ENCODE data around the gene IL15.
A peak's percentile ranks its signal among the peaks of the same experiment; 100 is the strongest.
"Not testable (repeated sequence)": the region's sequence is repeated elsewhere in the genome, so short reads cannot be mapped to it uniquely, and the experiment has no call there.

The IL15 gene, protein sequence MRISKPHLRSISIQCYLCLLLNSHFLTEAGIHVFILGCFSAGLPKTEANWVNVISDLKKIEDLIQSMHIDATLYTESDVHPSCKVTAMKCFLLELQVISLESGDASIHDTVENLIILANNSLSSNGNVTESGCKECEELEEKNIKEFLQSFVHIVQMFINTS

DNA sequence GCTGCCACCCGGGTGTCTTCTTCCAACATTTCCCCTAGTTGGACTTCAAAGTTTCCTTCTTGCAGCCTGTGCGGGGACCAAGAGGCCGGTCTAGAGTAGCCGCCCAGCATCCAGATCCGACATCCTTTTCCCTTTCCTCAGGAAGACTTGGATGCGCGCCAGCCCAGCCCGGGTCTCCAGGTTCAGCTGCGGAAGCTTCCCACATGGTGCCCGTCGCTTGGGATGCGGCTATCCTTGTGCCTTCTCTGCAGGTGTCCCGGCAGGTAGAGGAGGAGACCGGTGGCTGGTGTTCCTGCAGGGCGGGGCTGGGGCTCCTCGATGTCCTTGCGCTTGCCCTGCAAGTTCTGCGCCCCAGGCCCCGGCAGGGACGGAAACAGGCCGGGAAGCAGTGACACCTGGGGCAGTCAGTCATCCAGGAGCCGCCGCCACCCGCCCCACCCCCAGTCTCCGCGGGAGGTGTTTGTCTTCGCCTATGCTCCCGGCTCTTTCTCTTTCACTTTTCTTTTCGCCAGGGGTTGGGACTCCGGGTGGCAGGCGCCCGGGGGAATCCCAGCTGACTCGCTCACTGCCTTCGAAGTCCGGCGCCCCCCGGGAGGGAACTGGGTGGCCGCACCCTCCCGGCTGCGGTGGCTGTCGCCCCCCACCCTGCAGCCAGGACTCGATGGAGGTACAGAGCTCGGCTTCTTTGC, at the start of gene IL15:
IL15 (plus strand) TSS at position 502 of the 689 bp plus-strand sequence. CDS start 82,882 bp downstream, outside the sequence.
- DNase-seq (ENCODE audit: low spot score) = no peak

DNA sequence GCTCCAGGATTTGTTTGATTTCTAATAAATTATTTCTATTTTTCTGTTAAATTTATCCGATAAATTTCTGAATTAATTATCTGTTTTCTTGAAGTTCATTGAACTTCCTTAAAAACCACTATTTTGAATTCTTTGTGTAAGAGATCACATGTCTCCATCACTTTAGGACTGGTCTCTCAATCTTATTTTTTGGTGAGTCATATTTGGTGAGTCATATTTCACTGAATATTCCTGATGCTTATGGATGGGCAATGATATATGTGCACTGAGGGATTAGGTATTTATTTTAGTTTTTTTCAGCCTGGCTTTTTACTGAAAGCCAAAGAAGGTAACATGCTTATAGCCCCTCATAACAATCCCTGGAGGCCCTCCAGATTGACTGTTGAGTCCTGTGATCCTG, 48.5 kb upstream of the IL15 start:
- peak; percentile 18 for DNase-seq (ENCODE audit: low spot score)

DNA sequence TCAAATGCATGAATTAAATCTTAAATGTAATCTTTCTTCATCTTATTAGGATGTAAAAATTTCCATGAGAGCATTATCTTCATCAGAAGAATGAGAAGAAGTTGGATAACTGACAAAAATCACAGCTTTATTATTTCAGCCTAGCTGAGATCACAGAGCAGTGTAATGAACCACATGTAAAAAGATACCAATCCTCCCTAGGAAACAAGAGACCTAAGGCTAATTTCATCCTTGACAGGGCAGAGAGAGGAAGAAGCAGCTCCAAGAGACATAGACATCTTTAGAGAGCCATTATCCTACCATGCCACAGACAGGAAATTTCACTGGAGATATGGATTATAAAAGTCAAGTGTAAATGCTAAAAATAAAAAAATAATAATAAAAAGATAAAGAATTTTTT, 40.9 kb upstream of the IL15 start:
- DNase-seq (ENCODE audit: low spot score) = no peak

DNA sequence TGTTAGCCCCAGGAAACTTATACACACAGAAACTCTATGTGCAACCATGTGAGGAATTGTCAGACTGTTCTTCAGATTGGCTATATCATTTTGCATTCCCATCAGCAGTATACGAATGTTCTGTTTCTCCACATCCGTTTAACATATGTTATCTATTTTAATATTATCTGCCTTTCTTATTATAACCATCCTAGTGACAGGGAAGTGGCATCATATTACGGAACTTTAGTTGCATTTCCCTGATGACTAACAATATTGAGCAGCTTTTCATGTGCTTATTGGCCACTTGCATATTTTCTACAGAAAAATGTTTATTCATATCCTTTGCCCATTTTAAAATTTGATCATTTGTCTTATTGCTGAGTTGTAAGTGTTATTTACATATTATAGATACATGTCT, 36.5 kb upstream of the IL15 start:
- DNase-seq (ENCODE audit: low spot score) = no peak

DNA sequence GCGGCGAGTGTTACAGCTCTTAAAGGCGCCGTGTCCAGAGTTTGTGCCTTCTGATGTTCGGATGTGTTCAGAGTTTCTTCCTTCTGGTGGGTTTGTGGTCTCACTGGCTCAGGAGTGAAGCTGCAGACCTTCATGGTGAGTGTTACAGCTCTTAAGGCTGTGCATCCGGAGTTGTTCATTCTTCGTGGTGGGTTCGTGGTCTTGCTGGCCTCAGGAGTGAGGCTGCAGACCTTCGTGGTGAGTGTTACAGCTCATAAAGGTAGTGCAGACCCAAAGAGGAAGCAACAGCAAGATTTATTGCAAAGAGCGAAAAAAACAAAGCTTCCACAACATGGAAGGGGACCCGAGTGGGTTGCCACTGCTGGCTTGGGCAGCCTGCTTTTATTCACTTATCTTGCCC, 31.7 kb upstream of the IL15 start:
- DNase-seq (ENCODE audit: low spot score) = not testable (repeated sequence)

DNA sequence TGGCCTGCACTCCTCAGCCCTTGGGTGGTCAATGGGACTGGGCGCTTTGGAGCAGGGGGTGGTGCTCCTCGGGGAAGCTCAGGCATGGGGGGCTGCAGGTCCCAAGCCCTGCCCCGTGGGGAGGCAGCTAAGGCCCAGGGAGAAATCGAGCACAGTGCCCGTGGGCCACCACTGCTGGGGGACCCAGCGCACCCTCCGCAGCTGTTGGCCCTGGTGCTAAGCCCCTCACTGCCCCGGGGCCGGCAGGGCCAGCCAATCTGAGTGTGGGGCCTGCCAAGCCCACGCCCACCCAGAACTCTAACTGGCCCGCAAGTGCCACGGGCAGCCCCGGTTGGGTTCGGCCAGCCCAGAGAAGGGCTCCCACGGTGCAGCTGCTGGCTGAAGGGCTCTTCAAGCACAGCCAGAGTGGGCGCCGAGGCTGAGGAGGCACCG, 30.9 kb upstream of the IL15 start:
- no peak for DNase-seq (ENCODE audit: low spot score)

DNA sequence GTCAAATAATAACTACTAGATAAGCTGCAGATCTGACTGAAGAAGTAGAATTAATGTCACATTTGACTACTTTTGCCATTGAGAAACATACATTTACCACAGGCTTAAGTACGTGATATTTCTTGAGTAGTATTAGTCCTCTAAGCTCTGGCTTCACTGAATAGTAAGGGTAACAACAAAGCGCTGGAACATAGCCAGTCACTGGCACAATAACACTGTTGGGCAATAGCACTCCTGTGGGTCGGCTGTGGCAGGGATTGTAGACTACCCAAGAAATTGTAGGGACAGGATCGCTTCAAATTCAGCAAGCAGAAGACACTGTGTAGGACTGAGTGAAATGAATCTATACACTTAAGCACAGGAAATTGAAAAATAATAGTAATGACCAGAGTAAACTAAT, 27.1 kb upstream of the IL15 start:
- no peak for DNase-seq (ENCODE audit: low spot score)

DNA sequence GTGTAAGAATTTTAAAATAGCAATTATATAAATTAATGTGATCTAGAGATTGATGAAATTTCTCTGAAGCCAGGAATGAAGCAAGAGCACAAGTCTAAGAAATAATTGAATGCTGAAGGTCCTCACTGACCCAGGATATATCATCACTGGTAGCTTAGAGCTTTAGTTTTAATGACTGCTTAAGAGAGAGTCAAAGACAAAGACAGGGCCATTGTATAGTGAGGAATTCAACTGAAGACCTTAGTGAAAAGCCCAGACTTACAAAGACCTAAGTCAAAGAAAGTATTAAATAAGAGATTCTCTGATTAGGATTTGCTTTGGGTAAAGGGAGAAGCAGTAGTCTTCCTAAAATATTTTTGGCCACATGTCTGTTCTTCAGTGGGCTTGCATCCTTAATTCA, 26.0 kb upstream of the IL15 start:
- no peak for DNase-seq (ENCODE audit: low spot score)

DNA sequence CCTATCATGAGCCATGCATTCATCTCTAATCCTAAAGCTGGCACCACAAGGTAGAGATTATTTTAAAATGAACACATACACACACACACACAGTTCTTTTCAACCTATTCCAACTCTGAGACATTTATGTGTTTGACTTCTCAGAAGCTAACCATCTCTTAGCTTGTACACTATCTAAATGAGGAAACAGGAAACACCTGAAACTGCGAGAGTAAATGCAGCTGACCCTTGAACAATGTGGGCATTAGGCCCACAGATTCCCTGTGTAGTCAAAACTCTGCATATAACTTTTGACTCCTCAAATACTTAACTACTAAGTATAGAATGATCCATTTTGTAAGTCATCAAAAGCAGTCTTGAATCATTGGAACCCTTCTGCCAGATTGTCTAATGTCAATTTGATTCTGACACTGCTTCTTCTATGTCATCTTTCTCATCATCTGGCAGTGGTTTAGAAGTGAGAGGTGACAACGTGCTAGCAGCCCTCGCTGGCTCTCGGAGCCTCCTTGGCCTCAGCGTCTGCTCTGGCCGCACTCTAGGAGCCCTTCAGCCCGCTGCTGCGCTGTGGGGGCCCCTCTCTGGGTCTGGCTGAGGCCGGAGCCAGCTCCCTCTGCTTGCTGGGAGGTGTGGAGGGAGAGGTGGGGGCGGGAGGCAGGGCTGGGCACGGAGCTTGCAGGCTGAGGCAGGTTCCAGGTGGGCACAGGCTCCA, 21.4 kb upstream of the IL15 start:
- no peak for DNase-seq (ENCODE audit: low spot score)

DNA sequence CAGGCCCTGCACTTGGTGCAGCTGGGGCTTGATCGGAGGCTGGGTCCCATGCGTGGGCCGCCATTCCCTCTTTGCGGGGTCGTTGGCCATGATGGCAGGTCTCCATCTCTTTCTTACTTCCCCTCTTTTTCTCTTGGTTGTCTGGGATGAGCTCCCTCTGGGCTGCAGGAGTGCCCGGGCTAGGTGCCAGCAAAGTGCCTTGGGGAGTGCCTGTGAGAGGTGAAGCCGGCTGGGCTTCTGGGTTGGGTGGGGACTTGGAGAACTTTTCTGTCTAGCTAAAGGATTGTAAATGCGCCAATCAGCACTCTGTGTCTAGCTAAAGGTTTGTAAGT, 20.8 kb upstream of the IL15 start:
- DNase-seq (ENCODE audit: low spot score) = not testable (repeated sequence)

DNA sequence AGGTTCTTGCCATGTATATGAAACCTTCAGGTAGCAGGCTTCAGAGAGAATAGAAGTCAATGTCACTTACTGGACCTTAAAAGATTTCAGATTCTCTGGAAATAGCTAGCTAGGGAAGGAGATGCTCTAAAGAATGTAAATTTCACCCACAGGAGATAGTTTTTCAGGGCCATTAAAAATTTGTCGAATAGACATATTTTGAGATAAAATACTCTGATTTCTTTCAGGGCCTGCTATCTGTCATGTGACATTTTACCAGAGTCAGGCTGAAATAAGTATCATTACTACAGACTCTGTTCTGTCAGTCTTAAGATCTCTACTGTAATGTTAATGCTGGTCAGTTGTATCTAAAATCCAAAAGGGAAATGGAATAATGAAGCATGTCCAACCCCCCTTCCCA, 15.7 kb upstream of the IL15 start:
- no peak for DNase-seq (ENCODE audit: low spot score)

DNA sequence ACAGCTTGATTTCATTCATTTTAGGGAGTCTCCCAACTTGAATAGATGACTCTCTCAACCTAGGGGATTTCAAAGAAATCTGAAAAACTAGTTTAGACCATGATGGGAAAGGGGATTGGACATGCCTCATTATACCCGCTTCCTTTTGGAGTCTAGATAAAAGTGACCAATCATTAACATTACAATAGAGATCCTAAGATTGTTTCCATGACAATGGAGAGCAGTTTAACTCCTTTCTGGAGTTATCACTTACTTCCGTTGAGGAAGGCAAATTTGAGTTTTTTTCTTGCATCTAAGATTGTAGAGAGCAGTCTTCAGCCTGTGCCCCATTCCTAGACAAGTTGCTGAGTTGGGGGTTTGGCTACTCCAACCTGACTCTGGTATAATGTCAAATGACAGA, 11.4 kb upstream of the IL15 start:
- no peak for DNase-seq (ENCODE audit: low spot score)

DNA sequence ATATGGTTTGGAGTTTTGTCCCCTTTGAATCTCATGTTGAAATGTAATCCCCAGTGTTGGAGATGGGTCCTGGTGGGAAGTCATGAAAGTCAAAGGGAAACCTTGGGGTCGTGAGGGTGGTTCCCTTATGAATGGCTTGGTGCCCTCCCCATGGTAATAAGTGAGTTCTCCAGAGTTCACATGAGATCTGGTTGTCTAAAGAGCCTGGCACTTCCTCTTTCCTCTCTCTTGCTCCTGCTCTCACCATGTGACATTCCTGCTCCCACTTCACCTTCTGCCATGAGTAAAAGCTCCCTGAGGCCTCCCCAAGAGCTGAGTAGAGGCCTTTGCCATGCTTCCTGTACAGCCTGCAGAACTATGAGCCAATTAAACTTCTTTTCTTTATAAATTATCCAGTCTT, 5.5 kb upstream of the IL15 start:
- no peak for DNase-seq (ENCODE audit: low spot score)

DNA sequence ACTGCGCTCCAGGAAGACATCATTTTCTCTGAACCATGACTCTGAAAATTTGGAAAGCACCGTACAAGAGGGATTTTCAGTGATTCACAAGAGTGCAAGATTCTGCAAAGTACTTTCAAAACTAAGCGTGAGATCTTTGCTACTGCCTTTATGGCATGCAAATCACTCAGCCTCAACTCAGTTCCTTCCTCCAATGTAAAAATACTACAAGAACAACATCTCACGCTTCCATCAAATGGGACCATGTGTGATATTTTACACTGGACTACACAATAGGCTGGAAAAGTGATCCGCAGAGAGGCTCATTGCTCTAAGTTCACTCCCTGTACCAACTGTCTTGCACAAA, 674 bp upstream of the IL15 start:
- no peak for DNase-seq (ENCODE audit: low spot score)

DNA sequence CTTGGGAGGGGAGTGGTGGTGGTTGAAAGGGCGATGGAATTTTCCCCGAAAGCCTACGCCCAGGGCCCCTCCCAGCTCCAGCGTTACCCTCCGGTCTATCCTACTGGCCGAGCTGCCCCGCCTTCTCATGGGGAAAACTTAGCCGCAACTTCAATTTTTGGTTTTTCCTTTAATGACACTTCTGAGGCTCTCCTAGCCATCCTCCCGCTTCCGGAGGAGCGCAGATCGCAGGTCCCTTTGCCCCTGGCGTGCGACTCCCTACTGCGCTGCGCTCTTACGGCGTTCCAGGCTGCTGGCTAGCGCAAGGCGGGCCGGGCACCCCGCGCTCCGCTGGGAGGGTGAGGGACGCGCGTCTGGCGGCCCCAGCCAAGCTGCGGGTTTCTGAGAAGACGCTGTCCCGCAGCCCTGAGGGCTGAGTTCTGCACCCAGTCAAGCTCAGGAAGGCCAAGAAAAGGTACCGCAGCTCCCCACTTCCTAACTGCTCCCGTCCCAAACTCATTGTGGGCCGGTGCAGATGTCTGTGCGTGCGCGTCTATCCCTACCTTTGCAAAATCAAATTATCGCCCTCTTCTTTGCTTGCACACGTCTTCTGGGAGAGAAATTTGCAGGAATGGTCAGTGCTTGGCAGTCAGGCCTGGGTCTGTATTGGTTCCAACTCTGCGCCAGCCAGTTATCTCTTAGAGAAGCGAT, 533 bp downstream of the IL15 start:
- peak; percentile 12 for DNase-seq (ENCODE audit: low spot score)

DNA sequence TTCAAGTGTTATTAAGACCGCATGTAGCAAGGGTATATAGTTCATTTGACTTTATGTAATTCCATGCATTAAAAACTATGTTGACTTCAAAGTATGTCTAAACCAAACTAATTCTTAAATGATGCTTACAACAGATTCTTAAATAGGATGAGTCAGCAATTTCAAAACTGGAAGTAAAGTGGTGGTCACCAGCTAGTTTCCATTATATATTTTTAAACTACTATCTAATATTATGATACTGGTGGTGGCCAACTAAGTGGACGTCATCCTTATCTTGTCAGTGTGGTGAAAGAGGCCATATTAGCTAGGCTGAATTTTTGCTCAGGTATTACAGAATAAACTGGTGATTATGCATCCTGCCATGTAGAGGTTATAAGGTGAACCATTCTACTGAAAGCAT, 1.2 kb downstream of the IL15 start:
- no peak for DNase-seq (ENCODE audit: low spot score)

DNA sequence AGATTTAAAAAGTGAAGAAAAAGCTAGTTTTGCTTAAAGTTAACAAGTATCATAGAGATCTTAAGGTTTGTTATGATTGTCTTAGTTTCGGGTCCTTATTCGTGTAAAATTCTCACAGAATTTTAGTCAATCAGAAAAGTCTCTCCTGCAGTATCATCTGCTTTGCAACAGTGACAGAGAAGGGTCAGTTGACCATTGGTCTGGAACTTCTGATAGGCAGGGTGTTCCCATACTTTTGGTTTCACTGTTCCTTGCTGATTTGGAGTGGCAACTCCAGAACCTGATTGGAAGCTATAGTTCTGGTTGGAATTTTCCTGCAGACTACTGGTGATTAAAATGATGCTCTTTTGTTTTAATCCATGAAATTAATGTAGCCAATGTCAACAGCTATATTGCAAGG, 1.8 kb downstream of the IL15 start:
- DNase-seq (ENCODE audit: low spot score) = no peak

DNA sequence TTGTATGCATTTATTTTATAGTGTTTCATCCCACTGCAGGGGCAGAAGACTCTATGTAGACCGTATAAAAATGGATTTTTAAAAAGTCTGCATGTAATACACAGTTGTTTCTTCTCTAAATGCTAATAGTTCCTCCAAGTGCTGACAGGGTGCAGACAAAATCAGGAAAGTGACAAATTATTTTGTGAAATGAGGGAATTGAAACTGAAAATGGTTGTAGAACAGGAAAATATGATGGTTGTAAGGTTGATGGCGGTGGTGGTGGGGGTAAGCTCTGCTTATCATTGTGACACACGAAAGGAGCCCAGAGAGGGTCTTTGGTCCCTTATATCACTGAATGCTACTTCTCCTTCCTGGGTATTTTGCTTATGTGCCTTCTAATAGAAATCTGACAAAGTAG, 4.3 kb downstream of the IL15 start:
- no peak for DNase-seq (ENCODE audit: low spot score)

DNA sequence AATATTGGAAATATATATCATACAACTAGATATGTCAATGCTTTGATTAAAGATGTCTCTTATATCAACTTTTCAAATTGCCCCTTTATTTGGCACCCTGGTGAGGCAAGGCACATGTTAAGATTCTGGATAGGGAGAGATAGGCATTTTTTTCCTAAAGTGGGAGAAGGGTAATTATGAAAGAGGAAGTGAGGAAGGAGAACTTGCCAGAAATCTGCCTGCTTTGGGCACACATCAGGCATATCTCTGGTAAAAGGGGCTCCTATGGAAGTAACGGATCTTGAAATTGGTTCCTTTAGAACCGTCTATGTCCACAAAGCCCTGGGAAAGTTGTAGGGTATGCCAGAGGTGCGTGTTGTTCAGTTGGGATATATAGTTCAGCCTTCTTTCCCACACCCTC, 5.7 kb downstream of the IL15 start:
- DNase-seq (ENCODE audit: low spot score) = no peak

DNA sequence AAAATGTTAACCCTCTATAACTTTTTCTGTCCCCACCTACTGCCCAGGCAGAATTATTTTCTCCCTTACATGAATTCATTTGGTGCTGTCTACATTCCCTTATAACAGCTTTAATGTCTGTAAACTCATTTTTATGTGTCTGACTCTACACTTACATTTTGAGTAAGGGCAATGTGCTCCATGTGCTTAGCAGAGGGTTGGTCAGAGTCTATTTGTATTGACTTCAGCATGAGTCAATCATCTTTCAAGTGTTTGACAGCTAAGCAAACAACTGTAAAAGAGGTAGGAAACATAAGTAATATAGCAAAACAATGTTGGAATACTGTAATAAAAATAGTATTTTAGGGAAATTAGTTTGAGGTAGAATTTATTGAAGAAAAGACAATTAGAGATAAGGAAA, 6.3 kb downstream of the IL15 start:
- DNase-seq (ENCODE audit: low spot score) = peak; percentile 50

DNA sequence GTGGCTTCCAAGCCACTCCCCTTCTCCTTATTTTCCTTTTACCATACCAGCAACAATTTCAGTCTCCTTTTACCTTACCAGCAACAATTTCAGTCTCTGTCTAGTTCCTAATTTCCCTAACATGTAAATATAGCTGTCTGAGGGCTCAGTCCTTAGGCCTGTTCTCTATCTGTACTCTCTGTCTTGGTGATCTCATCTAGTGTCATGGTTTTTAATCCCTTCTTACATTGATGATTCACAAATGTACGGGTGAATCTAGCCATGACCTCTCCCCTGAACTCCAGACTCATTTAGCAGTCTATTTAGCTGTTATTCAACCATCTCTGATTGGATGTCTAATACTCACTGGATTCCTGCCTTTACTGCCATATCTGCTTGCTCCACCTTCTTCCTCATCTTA, 7.2 kb downstream of the IL15 start:
- DNase-seq (ENCODE audit: low spot score) = peak; percentile 80

DNA sequence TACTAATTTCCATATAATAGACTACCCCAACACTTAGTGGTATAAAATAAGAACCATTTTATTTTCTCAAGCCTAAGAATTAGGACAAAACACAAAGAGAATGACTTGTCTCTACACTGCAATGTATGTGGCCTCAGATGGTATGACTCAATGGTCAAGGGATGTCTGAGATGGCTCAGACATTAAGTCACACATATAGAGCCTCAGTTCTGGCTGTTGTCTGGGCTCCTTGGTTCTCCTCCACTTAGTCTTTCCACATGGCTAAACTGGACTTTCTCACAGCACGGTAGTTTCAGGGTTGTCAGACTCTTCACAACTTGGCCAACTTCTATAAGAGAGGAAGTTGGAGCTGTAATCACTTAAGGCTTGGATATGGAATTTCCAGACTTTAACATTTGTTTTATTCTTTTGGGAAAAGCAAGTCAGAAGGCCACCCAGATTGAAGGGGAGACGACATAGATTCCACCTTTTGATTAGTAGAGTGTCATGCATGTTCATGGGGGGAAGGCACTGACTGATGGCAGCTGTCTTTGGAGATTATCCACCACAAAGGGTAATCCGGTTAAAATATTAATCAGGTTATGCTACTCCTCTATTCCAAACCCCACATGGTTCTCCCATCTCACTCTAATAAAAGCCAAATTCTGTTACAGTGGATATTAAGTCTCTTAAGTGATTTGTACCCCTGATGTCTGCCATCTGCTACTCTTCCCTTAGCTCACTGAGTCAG, 9.4 kb downstream of the IL15 start:
- peak; percentile 29 for DNase-seq (ENCODE audit: low spot score)

DNA sequence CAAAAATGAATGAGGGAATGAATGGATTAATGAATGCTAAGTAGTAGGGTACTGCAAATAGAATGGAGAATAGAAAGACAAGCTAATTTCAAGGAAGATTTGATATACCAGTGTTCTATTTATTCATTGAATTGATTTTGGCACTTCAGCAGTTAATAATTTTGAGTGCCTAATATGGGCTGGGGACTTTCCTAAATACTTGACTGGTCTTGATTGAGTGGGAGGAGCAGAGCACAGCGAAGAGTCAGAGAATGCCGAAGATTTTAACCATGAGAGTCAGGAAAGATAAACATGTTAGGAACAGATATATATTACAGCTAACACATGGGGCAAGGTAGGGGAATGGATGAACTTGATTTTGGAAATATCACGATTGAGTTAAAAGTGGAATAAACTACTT, 10.6 kb downstream of the IL15 start:
- no peak for DNase-seq (ENCODE audit: low spot score)
